GM23338 (cell line): ENCODE results near the gene WNT1. TPM values are rescaled to one million over a fixed set of nuclear protein-coding genes. Genes with fewer than 3 reads are reported as not detected.

Source experiments
- ATAC-seq: fragments of 200-7000 bp; cut with Tn5 transposase; 3 replicates; pipeline ENCODE4 v1.9.1; 2020
- DNase-seq: peaks from one replicate; pipeline ENCODE4 v3.0.0-alpha.2; 2015; ENCODE audit warnings: low spot score
- H2AFZ ChIP-seq: fragments of 200-600 bp; sonication (generic); 2 replicates; pipeline ENCODE4 v1.8.0; 2016; ENCODE audit warnings: antibody characterized with exemption, mild to moderate bottlenecking, moderate library complexity
- H3F3A ChIP-seq: fragments of 200-600 bp; sonication (generic); replicated peaks from 2 replicates; pipeline ENCODE4 v1.8.0; 2017; ENCODE audit warnings: antibody characterized with exemption, mixed run types, low read depth
- H3K27ac ChIP-seq: fragments of 200-600 bp; sonication (generic); 2 replicates; pipeline ENCODE4 v1.6.1; 2016; ENCODE audit warnings: low read depth
- H3K27me3 ChIP-seq: fragments of 200-600 bp; sonication (generic); 2 replicates; pipeline ENCODE4 v1.8.0; 2016; ENCODE audit warnings: mild to moderate bottlenecking, mixed run types, moderate library complexity; ENCODE audit not compliant: insufficient read depth
- H3K36me3 ChIP-seq: fragments of 200-600 bp; sonication (generic); 2 replicates; pipeline ENCODE4 v1.8.0; 2016; ENCODE audit warnings: mild to moderate bottlenecking; ENCODE audit not compliant: insufficient read depth
- H3K4me1 ChIP-seq: fragments of 200-600 bp; sonication (generic); 2 replicates; pipeline ENCODE4 v1.8.0; 2016; ENCODE audit warnings: mild to moderate bottlenecking, moderate library complexity; ENCODE audit not compliant: insufficient read depth
- H3K4me2 ChIP-seq: fragments of 200-600 bp; sonication (generic); 2 replicates; pipeline ENCODE4 v1.7.1; 2017; ENCODE audit warnings: mixed run types
- H3K4me3 ChIP-seq: fragments of 200-600 bp; sonication (generic); 2 replicates; pipeline ENCODE4 v1.6.1; 2016; ENCODE audit warnings: mixed run types
- H3K79me2 ChIP-seq: fragments of 200-600 bp; sonication (generic); replicated peaks from 2 replicates; pipeline ENCODE4 v1.8.0; 2017; ENCODE audit warnings: mild to moderate bottlenecking; ENCODE audit not compliant: insufficient read depth
- H3K9me2 ChIP-seq: fragments of 200-600 bp; sonication (generic); 2 replicates; pipeline ENCODE4 v1.8.0; 2017; ENCODE audit not compliant: insufficient read depth
- H4K20me1 ChIP-seq: fragments of 200-600 bp; sonication (generic); replicated peaks from 2 replicates; pipeline ENCODE4 v1.8.0; 2017; ENCODE audit warnings: mild to moderate bottlenecking; ENCODE audit not compliant: insufficient read depth
- H3K27ac Mint-ChIP-seq: 2 replicates; pipeline ENCODE4 v1.8.0; 2020; ENCODE audit warnings: inconsistent platforms, mild to moderate bottlenecking, moderate library complexity, mixed read lengths
- H3K27me3 Mint-ChIP-seq: 3 replicates; pipeline ENCODE4 v1.8.0; 2022; ENCODE audit warnings: low read depth, mild to moderate bottlenecking, moderate library complexity, mixed read lengths, inconsistent platforms; ENCODE audit not compliant: insufficient read depth, poor library complexity
- H3K36me3 Mint-ChIP-seq: 3 replicates; pipeline ENCODE4 v1.8.0; 2021; ENCODE audit warnings: low read depth, mild to moderate bottlenecking, inconsistent platforms, moderate library complexity, mixed read lengths
- H3K4me1 Mint-ChIP-seq: 3 replicates; pipeline ENCODE4 v1.8.0; 2020; ENCODE audit warnings: mild to moderate bottlenecking, inconsistent platforms, mixed read lengths
- H3K4me3 Mint-ChIP-seq: 3 replicates; pipeline ENCODE4 v1.8.0; 2021; ENCODE audit warnings: moderate library complexity, mild to moderate bottlenecking, inconsistent platforms, mixed read lengths
- H3K9me3 Mint-ChIP-seq: 3 replicates; pipeline ENCODE4 v1.8.0; 2020; ENCODE audit warnings: moderate library complexity, mild to moderate bottlenecking, inconsistent platforms, mixed read lengths
- CTCF ChIP-seq, 2 experiments: fragments of 200-600 bp in 1 of 2; sonication (generic) in 1 of 2; conservative IDR thresholded peaks; 2 replicates each; pipeline versions ENCODE4 v1.5.1 to v1.6.1; 2016 to 2017; ENCODE audit warnings: antibody characterized with exemption in 2 of 2, low read depth in 2 of 2, mild to moderate bottlenecking in 2 of 2, moderate library complexity in 1 of 2
- ETS1 ChIP-seq: IDR thresholded peaks from 2 replicates; pipeline ENCODE4 v1.6.1; 2016; ENCODE audit warnings: antibody characterized with exemption
- EZH2 ChIP-seq: fragments of 200-600 bp; sonication (generic); IDR thresholded peaks from one replicate; pipeline ENCODE4 v1.8.0; 2017; ENCODE audit warnings: antibody characterized with exemption, mild to moderate bottlenecking, low read depth; ENCODE audit not compliant: unreplicated experiment
- NANOG ChIP-seq: IDR thresholded peaks from 2 replicates; pipeline ENCODE4 v1.6.1; 2016; ENCODE audit warnings: antibody characterized with exemption, borderline replicate concordance
- POLR2AphosphoS5 ChIP-seq: IDR thresholded peaks from 2 replicates; pipeline ENCODE4 v1.6.1; 2016; ENCODE audit warnings: antibody characterized with exemption, low read depth
- STAT1 ChIP-seq: IDR thresholded peaks from one replicate; pipeline ENCODE4 v1.6.1; 2016; ENCODE audit warnings: antibody characterized with exemption; ENCODE audit not compliant: unreplicated experiment
- ZNF462 ChIP-seq: fragments of 250-450 bp; sonication (Bioruptor Pico); IDR thresholded peaks from 2 replicates; pipeline ENCODE4 v1.5.0; 2020; ENCODE audit warnings: mild to moderate bottlenecking, moderate library complexity
- polyA plus RNA-seq: library from polyadenylated mRNA; unstranded; fragments of >200 nt; fragmentation: Nextera tagmentation; extraction: Ambion mirVana; gene quantifications from 2 replicates; pipeline ENCODE4 v1.2.1, GENCODE V29; 2016
- total RNA-seq: library from RNA; depleted of rRNA; stranded (reverse); fragments of >200 nt; shearing (Covaris generic); gene quantifications from 2 replicates; pipeline ENCODE4 v1.2.3, GENCODE V29; 2014

The WNT1 gene
- total and polyA plus RNA-seq, 2 experiments from 2014 or later: not detected

DNA sequence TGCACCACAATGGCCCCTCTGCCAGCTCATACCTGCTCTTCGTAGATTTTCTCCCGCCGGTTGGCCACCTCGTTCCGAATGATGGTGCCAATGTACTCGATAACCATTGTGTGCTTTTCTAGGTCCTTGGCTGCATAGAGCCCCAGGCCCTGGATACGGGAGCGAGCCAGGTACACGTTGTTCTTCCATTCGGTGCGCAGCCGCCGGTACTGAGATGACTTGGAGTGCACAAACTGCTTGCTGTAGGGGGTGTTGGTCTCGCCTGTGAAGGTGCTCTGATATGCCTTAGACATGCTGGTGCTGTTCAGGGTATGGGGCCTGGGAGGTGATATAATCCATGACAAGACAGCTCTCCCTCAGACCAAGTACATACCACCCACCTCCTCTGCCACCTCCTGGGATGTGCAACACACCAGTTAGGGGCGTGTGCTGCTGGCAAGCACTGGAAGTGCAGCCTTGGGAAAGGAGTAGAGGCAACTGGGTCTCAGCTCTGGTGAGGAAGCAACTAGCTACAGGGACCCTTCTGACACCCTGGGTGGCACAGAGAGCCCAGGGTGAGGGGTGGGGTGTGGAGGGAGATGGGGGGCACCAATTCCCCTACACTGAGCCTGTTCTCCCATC is 44.5 kb downstream of the WNT1 start:
- H3K9me2 ChIP-seq: no peaks in the 10 kb centered on the region
- no peaks in the 10 kb centered on the region for H3K27me3 ChIP-seq
- peaks cover 40% of the 10 kb centered on the region for H3K36me3 ChIP-seq
- peaks cover 7% of the 10 kb centered on the region for H3K27me3 Mint-ChIP-seq
- H3K4me2 ChIP-seq: no peak overlapping the region
- DNase-seq (no peak), ATAC-seq (no peak)
- no peak overlapping the region for H3K27ac Mint-ChIP-seq
- H3K4me3 Mint-ChIP-seq: no peak overlapping the region
- H3K79me2 ChIP-seq: no peaks in the 10 kb centered on the region
- H3K4me1 ChIP-seq: peaks cover 2% of the 10 kb centered on the region; the same call in 1 of the 2 replicates
- no peak overlapping the region for H3K27ac ChIP-seq
- peaks cover 13% of the 10 kb centered on the region; the same call in 1 of the 2 replicates for H3F3A ChIP-seq
- H3K36me3 Mint-ChIP-seq: peaks cover 62% of the 10 kb centered on the region
- no peak overlapping the region for H2AFZ ChIP-seq
- peaks cover 15% of the 10 kb centered on the region for H4K20me1 ChIP-seq
- TF ChIP-seq EZH2 (no peak), STAT1 (no peak), ETS1 (no peak), CTCF (conservative IDR thresholded peaks at IDR 0.05; ENCODE audit: low read depth in 2 of 2) (no peak), POLR2AphosphoS5 (no peak)
- no peaks in the 10 kb centered on the region for H3K9me3 Mint-ChIP-seq
- peaks cover 16% of the 10 kb centered on the region; the same call in 2 of the 3 replicates for H3K4me1 Mint-ChIP-seq
- H3K4me3 ChIP-seq: no peak overlapping the region

GRCh38 chr12:49023812-49024211 is 45.7 kb downstream of the WNT1 start:
- no peaks in the 10 kb centered on the region for H3K79me2 ChIP-seq
- H3K27ac ChIP-seq: no peak overlapping the region
- H3K4me2 ChIP-seq: no peak overlapping the region
- Mint-ChIP-seq H3K4me3 (no peak overlapping the region), H3K9me3 (no peaks in the 10 kb centered on the region), H3K36me3 (peaks cover 72% of the 10 kb centered on the region), H3K27me3 (peaks cover 7% of the 10 kb centered on the region), H3K4me1 (peaks cover 12% of the 10 kb centered on the region; the same call in 2 of the 3 replicates), H3K27ac (no peak overlapping the region)
- no peak for DNase-seq
- H3F3A ChIP-seq: peaks cover 6% of the 10 kb centered on the region; the same call in 1 of the 2 replicates
- H3K9me2 ChIP-seq: no peaks in the 10 kb centered on the region
- no peak overlapping the region for H2AFZ ChIP-seq
- no peaks in the 10 kb centered on the region for H3K4me1 ChIP-seq
- peaks cover 19% of the 10 kb centered on the region for H4K20me1 ChIP-seq
- H3K36me3 ChIP-seq: peaks cover 44% of the 10 kb centered on the region
- no peaks in the 10 kb centered on the region for H3K27me3 ChIP-seq
- no peak overlapping the region for H3K4me3 ChIP-seq
- no peak for ATAC-seq
- TF ChIP-seq ETS1: no peak
- no peak for TF ChIP-seq ZNF462
- TF ChIP-seq STAT1: no peak
- no peak for TF ChIP-seq CTCF (conservative IDR thresholded peaks at IDR 0.05; ENCODE audit: low read depth in 2 of 2)
- TF ChIP-seq EZH2: no peak
- TF ChIP-seq NANOG: no peak
